ENCODE measurements around the gene CCDC47.

DNA sequence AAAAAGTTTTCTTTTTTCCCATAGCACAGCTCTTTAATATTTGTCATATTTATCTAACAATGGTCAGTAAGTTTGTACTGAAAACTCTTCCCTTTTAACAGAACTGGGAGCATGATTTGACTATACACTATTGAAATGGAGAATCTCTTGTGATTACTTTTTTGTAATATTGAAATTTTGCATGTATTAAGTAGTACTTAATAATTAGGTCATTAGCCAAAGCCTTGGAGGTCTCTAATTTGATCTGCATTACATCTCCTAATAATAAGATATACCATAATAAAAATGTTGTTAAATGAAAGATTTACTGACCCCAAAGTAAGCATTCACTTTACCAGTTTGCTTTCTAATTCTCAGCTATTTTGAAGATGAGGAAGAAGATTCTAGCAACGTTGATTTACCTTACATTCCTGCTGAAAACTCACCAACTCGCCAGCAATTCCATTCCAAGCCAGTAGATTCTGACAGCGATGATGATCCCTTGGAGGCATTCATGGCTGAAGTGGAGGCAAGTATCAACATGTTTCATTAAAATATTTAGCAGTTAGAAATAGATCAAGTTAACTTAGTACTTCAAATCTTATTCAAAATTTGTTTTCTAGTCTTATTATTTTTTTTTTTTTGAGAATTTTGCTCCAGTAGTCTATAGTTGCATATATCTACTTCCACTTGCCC, 18.8 kb upstream of the CCDC47 start:
- no peak for TF ChIP-seq EZH2 (IDR thresholded peaks at IDR 0.05)
- TF ChIP-seq MAX (IDR thresholded peaks at IDR 0.05), result no peak
- TF ChIP-seq, protein P1, sequence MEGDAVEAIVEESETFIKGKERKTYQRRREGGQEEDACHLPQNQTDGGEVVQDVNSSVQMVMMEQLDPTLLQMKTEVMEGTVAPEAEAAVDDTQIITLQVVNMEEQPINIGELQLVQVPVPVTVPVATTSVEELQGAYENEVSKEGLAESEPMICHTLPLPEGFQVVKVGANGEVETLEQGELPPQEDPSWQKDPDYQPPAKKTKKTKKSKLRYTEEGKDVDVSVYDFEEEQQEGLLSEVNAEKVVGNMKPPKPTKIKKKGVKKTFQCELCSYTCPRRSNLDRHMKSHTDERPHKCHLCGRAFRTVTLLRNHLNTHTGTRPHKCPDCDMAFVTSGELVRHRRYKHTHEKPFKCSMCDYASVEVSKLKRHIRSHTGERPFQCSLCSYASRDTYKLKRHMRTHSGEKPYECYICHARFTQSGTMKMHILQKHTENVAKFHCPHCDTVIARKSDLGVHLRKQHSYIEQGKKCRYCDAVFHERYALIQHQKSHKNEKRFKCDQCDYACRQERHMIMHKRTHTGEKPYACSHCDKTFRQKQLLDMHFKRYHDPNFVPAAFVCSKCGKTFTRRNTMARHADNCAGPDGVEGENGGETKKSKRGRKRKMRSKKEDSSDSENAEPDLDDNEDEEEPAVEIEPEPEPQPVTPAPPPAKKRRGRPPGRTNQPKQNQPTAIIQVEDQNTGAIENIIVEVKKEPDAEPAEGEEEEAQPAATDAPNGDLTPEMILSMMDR (IDR thresholded peaks at IDR 0.05 in 2 of 3, conservative IDR thresholded peaks at IDR 0.05 in 1 of 3; ENCODE audit: borderline replicate concordance in 1 of 3, insufficient read depth in 1 of 3, low read depth in 2 of 3, low read length in 2 of 3), result no peak
- no peak for TF ChIP-seq POLR2A (IDR thresholded peaks at IDR 0.05; ENCODE audit: borderline replicate concordance, extremely low read depth, insufficient read depth, insufficient read length)
- no peak for TF ChIP-seq RAD21 (IDR thresholded peaks at IDR 0.05; ENCODE audit: low read depth)
- TF ChIP-seq EZH2phosphoT487 (IDR thresholded peaks at IDR 0.05; ENCODE audit: borderline replicate concordance), result no peak
